Spleen (tissue), 11 donors: ENCODE data around the gene ITIH4. TPM values are rescaled to one million over a fixed set of nuclear protein-coding genes. Genes with fewer than 3 reads are reported as not detected.

Experiments used
- DNase-seq: peaks from one replicate; pipeline ENCODE4 v3.0.0-alpha.2; 2020
- H3K27ac ChIP-seq, 8 donors: fragments of 200-600 bp; sonication (generic) in 7 of 8; 1 replicate in 4 of 8; 2 replicates in 4 of 8; pipeline versions ENCODE4 v1.5.0 to v1.8.0; 2016 to 2021; ENCODE audit warnings: inconsistent platforms in 4 of 8, mild to moderate bottlenecking in 4 of 8, moderate library complexity in 1 of 8
- H3K27me3 ChIP-seq, 7 donors: fragments of 200-600 bp; sonication (generic) in 6 of 7; replicated peaks in 1 of 7; 1 replicate in 4 of 7; 2 replicates in 3 of 7; pipeline versions ENCODE4 v1.5.0 to v1.8.0; 2016 to 2021; ENCODE audit warnings: inconsistent platforms in 3 of 7, mild to moderate bottlenecking in 1 of 7
- H3K36me3 ChIP-seq, 6 donors: fragments of 200-600 bp; sonication (generic) in 5 of 6; 1 replicate in 4 of 6; 2 replicates in 2 of 6; pipeline versions ENCODE4 v1.5.0 to v1.8.0; 2016 to 2021; ENCODE audit warnings: inconsistent platforms in 2 of 6
- H3K4me1 ChIP-seq, 6 donors: fragments of 200-600 bp; sonication (generic) in 5 of 6; 1 replicate in 3 of 6; 2 replicates in 3 of 6; pipeline versions ENCODE4 v1.5.0 to v1.8.0; 2016 to 2021; ENCODE audit warnings: inconsistent platforms in 3 of 6
- H3K4me3 ChIP-seq, 8 donors: fragments of 200-600 bp; sonication (generic) in 7 of 8; 1 replicate in 4 of 8; 2 replicates in 4 of 8; pipeline versions ENCODE4 v1.5.0 to v1.8.0; 2016 to 2021; ENCODE audit warnings: inconsistent platforms in 4 of 8, mild to moderate bottlenecking in 4 of 8, moderate library complexity in 2 of 8
- H3K9me3 ChIP-seq, 8 donors: fragments of 200-600 bp; sonication (generic) in 7 of 8; 1 replicate in 4 of 8; 2 replicates in 4 of 8; pipeline versions ENCODE4 v1.5.0 to v1.8.0; 2016 to 2021; ENCODE audit warnings: inconsistent platforms in 4 of 8
- POLR2A ChIP-seq, 3 donors: fragments of 450-650 bp; IDR thresholded peaks; one replicate each; pipeline ENCODE4 v1.5.1; 2017; ENCODE audit warnings: antibody characterized with exemption in 3 of 3, mild to moderate bottlenecking in 1 of 3
- POLR2AphosphoS5 ChIP-seq, 3 donors: sonication (generic); formaldehyde crosslinking; IDR thresholded peaks; one replicate each; pipeline ENCODE4 v1.5.1; 2017; ENCODE audit warnings: antibody characterized with exemption in 3 of 3
- WGBS, 5 donors: extraction: QIAGEN DNeasy Blood & Tissue Kit in 3 of 5; methylation state at CpG; one replicate each; pipeline versions ENCODE4 v1.1.5 to v1.1.7; 2013 to 2018; 5-methylcytosine and 5-hydroxymethylcytosine counted together
- intact Hi-C: fragments of 100-400 bp; cut with DNase I; formaldehyde crosslinking; loops from one replicate; pipeline ENCODE4 v1.15.0; 2023; ENCODE audit warnings: low total_unique reads
- polyA plus RNA-seq, 3 donors: library from polyadenylated mRNA; stranded (reverse); fragments of 200-250 nt; gene quantifications; one replicate each; pipeline ENCODE4 v1.2.1, GENCODE V29; 2013
- total RNA-seq, 7 donors: library from RNA; depleted of rRNA in 3 of 7; stranded (reverse); fragments of >200 nt in 3 of 7; fragmentation: NEBNext Ultra II Directional in 4 of 7; extraction: Animal tissue kit (Norgen Biotek cat#: 25700) in 4 of 7; gene quantifications; one replicate each; pipeline versions ENCODE4 v1.1.0 to v1.2.1, GENCODE V29; 2016 to 2021
- TF ChIP-seq, protein P1 (sequence below), 11 experiments: fragments of 200-600 bp in 7 of 11; fragments of 450-650 bp in 4 of 11; sonication (generic) in 4 of 11; IDR thresholded peaks in 8 of 11; conservative IDR thresholded peaks in 3 of 11; 1 replicate in 7 of 11; 2 replicates in 4 of 11; pipeline versions ENCODE4 v1.4.0 to v1.8.0; 2016 to 2021; ENCODE audit warnings: antibody characterized with exemption in 11 of 11, inconsistent platforms in 4 of 11, mild to moderate bottlenecking in 1 of 11
- donor health status: healthy with polysubstance abuse.
- donor health status: DM: no; HTN: no; CAD: no; lungs with moderate emphysema.
- donor health status: DM: no; HTN: no; CAD: no.
- donor health status: Bipolar disorder and iron deficiency.
- donor health status: healthy.
- donor health status: DM: no; HTN: no; CAD: no.
- donor health status: DM: yes; HTN: yes; CAD: no.

Gene ITIH4
- total and polyA plus RNA-seq, 10 donors = 9.9 to 54.2 (median 21.6) TPM

GRCh38 chr3:52809662-52810377 lies 20.7 kb downstream of the ITIH4 start:
- Histone ChIP-seq H3K27me3 (no peaks in the 10 kb centered on the region), H3K4me1 (no peaks in the 10 kb centered on the region), H3K27ac (no peak overlapping the region), H3K9me3 (no peaks in the 10 kb centered on the region), H3K36me3 (peaks cover 0 to 5% (median 0%) of the 10 kb centered on the region in 6 donors), H3K4me3 (no peak overlapping the region)
- TF ChIP-seq POLR2A (IDR thresholded peaks at IDR 0.05) (no peak), POLR2AphosphoS5 (IDR thresholded peaks at IDR 0.05) (no peak)
- TF ChIP-seq, protein P1, sequence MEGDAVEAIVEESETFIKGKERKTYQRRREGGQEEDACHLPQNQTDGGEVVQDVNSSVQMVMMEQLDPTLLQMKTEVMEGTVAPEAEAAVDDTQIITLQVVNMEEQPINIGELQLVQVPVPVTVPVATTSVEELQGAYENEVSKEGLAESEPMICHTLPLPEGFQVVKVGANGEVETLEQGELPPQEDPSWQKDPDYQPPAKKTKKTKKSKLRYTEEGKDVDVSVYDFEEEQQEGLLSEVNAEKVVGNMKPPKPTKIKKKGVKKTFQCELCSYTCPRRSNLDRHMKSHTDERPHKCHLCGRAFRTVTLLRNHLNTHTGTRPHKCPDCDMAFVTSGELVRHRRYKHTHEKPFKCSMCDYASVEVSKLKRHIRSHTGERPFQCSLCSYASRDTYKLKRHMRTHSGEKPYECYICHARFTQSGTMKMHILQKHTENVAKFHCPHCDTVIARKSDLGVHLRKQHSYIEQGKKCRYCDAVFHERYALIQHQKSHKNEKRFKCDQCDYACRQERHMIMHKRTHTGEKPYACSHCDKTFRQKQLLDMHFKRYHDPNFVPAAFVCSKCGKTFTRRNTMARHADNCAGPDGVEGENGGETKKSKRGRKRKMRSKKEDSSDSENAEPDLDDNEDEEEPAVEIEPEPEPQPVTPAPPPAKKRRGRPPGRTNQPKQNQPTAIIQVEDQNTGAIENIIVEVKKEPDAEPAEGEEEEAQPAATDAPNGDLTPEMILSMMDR (IDR thresholded peaks at IDR 0.05 in 8 of 11, conservative IDR thresholded peaks at IDR 0.05 in 3 of 11) = no peak
- DNase-seq = no peak
- WGBS, 5 donors = 31 to 39% (median 33%) methylated on average over 6 to 7 of the region's 7 CpGs
- intact Hi-C loops = no loop called here

DNA sequence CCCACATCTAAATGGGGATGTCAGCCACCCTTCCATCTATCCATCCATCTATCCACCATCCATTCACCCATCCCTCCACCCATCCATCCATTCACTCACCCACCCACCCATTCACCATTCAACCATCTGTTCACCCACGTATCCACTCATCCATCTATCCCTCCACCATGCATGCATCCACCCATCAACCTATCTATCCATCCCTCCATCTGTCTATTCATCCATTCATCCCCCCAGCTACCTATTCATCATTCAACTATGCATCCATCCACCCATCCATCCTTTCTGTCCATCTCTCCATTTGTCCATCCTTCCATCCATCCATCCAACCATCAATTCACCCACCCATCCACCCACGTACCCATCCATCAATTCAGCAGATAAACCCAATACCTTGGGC lies 21.3 kb downstream of the ITIH4 start:
- TF ChIP-seq POLR2AphosphoS5 (IDR thresholded peaks at IDR 0.05) = no peak
- TF ChIP-seq POLR2A (IDR thresholded peaks at IDR 0.05) = no peak
- TF ChIP-seq, protein P1 (IDR thresholded peaks at IDR 0.05 in 8 of 11, conservative IDR thresholded peaks at IDR 0.05 in 3 of 11) = no peak
- Histone ChIP-seq H3K36me3 (peaks cover 0 to 5% (median 0%) of the 10 kb centered on the region in 6 donors), H3K9me3 (no peaks in the 10 kb centered on the region), H3K4me1 (no peaks in the 10 kb centered on the region), H3K27me3 (no peaks in the 10 kb centered on the region), H3K4me3 (no peak overlapping the region), H3K27ac (no peak overlapping the region)
- no peak for DNase-seq
- intact Hi-C loops = no loop called here
- WGBS, 5 donors = 70 to 88% (median 83%) methylated on average over 2 of the region's 2 CpGs

DNA sequence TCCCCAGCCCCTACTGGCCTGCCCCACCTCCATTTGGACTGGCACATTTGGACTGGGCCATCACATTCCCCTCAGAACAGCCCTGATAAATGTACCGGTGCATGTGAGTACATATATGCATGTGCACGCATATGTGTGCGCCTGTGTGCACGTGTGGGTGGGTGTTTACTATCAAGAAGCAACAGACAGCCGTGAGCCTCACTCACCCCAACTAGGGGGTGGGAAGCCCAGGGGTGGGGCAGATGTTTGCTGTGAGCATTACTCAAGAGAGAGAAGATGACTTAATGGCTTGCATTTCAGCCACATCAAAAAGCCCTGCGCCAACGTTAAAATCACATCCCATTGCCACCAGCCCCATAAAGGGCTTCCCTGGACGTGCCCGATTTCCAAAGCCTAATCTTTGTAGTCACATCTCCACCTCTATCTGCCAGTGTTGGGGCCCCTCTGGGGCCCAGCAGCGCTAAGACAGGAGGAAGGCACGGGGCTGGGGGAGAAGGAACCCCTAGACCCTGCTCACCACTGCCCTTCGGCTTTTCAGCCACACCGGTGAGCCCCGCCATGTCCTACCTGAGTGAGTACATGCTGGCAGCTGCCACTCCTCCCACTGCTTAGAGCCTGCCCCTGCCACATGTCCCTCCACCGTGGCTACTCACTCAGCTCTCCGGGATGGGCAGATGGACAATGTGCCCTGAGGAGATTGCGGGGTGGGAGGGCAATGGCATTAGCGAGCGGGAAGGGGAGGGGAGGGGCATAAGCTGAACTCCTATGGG lies 25.0 kb downstream of the ITIH4 start:
- TF ChIP-seq, protein P1 (IDR thresholded peaks at IDR 0.05 in 8 of 11, conservative IDR thresholded peaks at IDR 0.05 in 3 of 11) = no peak
- TF ChIP-seq POLR2A (IDR thresholded peaks at IDR 0.05) = no peak
- no peak for TF ChIP-seq POLR2AphosphoS5 (IDR thresholded peaks at IDR 0.05)
- no peak for DNase-seq
- no peak overlapping the region for H3K4me3 ChIP-seq
- no peaks in the 10 kb centered on the region for H3K4me1 ChIP-seq
- no peak overlapping the region for H3K27ac ChIP-seq
- H3K36me3 ChIP-seq = no peaks in the 10 kb centered on the region
- intact Hi-C loops = no loop called here
- WGBS, 5 donors = 80 to 85% (median 83%) methylated on average over 19 of the region's 19 CpGs
- H3K9me3 ChIP-seq = no peaks in the 10 kb centered on the region
- H3K27me3 ChIP-seq = no peaks in the 10 kb centered on the region

GRCh38 chr3:52801839-52802238 lies 28.6 kb downstream of the ITIH4 start:
- no peaks in the 10 kb centered on the region for H3K4me1 ChIP-seq
- no peaks in the 10 kb centered on the region for H3K36me3 ChIP-seq
- no peaks in the 10 kb centered on the region for H3K9me3 ChIP-seq
- no peak for TF ChIP-seq POLR2A (IDR thresholded peaks at IDR 0.05)
- TF ChIP-seq, protein P1 (IDR thresholded peaks at IDR 0.05 in 8 of 11, conservative IDR thresholded peaks at IDR 0.05 in 3 of 11) = no peak
- no peak for TF ChIP-seq POLR2AphosphoS5 (IDR thresholded peaks at IDR 0.05)
- DNase-seq = no peak
- peak overlapping the region in 3 of 8 donors; percentile 25 to 59 (median 40) for H3K27ac ChIP-seq
- H3K4me3 ChIP-seq = no peak overlapping the region
- intact Hi-C loops = no loop called here
- 58 to 80% (median 70%) methylated on average over 5 of the region's 5 CpGs for WGBS, 5 donors
- H3K27me3 ChIP-seq = no peaks in the 10 kb centered on the region
